Small intestine (tissue), 7 donors: Measurements from ENCODE around the gene LDB3. TPM values are rescaled to one million over a fixed set of nuclear protein-coding genes. Genes with fewer than 3 reads are reported as not detected.
A peak's percentile ranks its signal among the peaks of the same experiment; 100 is the strongest.

Experiments used
- DNase-seq, 2 donors: peaks; one replicate each; pipeline versions ENCODE4 v3.0.0 to v3.0.0-alpha.2; 2013
- FAIRE-seq: peaks from 2 replicates; lab custom pipeline; 2012; peaks lifted over from hg19 to GRCh38; lab: Jason Lieb, UNC
- H3K27ac ChIP-seq, 3 donors: one replicate each; pipeline ENCODE4 v1.5.1; 2013; ENCODE audit warnings: low read length in 2 of 3, mild to moderate bottlenecking in 2 of 3, control low read depth in 1 of 3, inconsistent platforms in 1 of 3, low read depth in 1 of 3, moderate library complexity in 1 of 3
- H3K27me3 ChIP-seq, 3 donors: one replicate each; pipeline ENCODE4 v1.6.1; 2013; ENCODE audit warnings: low read length in 3 of 3, inconsistent platforms in 1 of 3; ENCODE audit not compliant: control insufficient read depth in 3 of 3, insufficient read depth in 3 of 3
- H3K36me3 ChIP-seq, 3 donors: one replicate each; pipeline ENCODE4 v1.6.1; 2013; ENCODE audit warnings: low read length in 3 of 3, inconsistent platforms in 1 of 3, low read depth in 1 of 3, mild to moderate bottlenecking in 1 of 3, moderate library complexity in 1 of 3; ENCODE audit not compliant: control insufficient read depth in 3 of 3, insufficient read depth in 2 of 3
- H3K4me1 ChIP-seq, 3 donors: one replicate each; pipeline ENCODE4 v1.6.1; 2013; ENCODE audit warnings: low read length in 2 of 3, inconsistent platforms in 1 of 3, low read depth in 1 of 3, mild to moderate bottlenecking in 1 of 3, moderate library complexity in 1 of 3; ENCODE audit not compliant: control insufficient read depth in 3 of 3, insufficient read depth in 2 of 3
- H3K4me3 ChIP-seq, 3 donors: one replicate each; pipeline ENCODE4 v1.5.1; 2013; ENCODE audit warnings: low read length in 3 of 3, control low read depth in 1 of 3, inconsistent platforms in 1 of 3, low read depth in 1 of 3, mild to moderate bottlenecking in 1 of 3, moderate library complexity in 1 of 3
- H3K9me3 ChIP-seq, 2 donors: one replicate each; pipeline ENCODE4 v1.6.1; 2013; ENCODE audit warnings: low read depth in 1 of 2, low read length in 1 of 2; ENCODE audit not compliant: control insufficient read depth in 2 of 2, insufficient read depth in 1 of 2
- WGBS, 3 donors: extraction: QIAGEN DNeasy Blood & Tissue Kit; methylation state at CpG; one replicate each; pipeline ENCODE4 v1.1.7; 2013; 5-methylcytosine and 5-hydroxymethylcytosine counted together
- polyA plus RNA-seq, 4 donors: library from polyadenylated mRNA; stranded (reverse) in 3 of 4; unstranded in 1 of 4; fragments of 200-250 nt in 3 of 4; fragments of 120-200 nt in 1 of 4; gene quantifications; one replicate each; pipeline versions ENCODE4 v1.2.1 to v1.2.3, GENCODE V29; 2013
- donor health status: healthy with polysubstance abuse.
- donor health status: control.
- donor health status: control.
- donor health status: Bipolar disorder and iron deficiency.
- donor health status: healthy.

LDB3 gene
- polyA plus RNA-seq, 4 donors, result 0.45 to 2.2 (median 1.4) TPM

GRCh38 chr10:86763404-86763803 is 95.1 kb downstream of the LDB3 start:
- Histone ChIP-seq H3K27ac (no peak overlapping the region), H3K27me3 (no peaks in the 10 kb centered on the region), H3K9me3 (no peaks in the 10 kb centered on the region), H3K4me3 (no peak overlapping the region), H3K36me3 (no peaks in the 10 kb centered on the region), H3K4me1 (peaks cover 0 to 9% (median 2%) of the 10 kb centered on the region in 3 donors)
- DNase-seq, result no peak
- FAIRE-seq, result no peak
- WGBS, 3 donors, result 86 to 91% (median 89%) methylated on average over 5 of the region's 5 CpGs

GRCh38 chr10:86765548-86765947 is 97.2 kb downstream of the LDB3 start:
- FAIRE-seq, result no peak
- Histone ChIP-seq H3K27ac (no peak overlapping the region), H3K4me3 (no peak overlapping the region), H3K27me3 (no peaks in the 10 kb centered on the region), H3K9me3 (no peaks in the 10 kb centered on the region), H3K36me3 (no peaks in the 10 kb centered on the region), H3K4me1 (peaks cover 0 to 3% (median 2%) of the 10 kb centered on the region in 3 donors)
- 80 to 90% (median 88%) methylated on average over 2 of the region's 2 CpGs for WGBS, 3 donors
- DNase-seq, result no peak

GRCh38 chr10:86768412-86769062 is 100.2 kb downstream of the LDB3 start:
- FAIRE-seq, result no peak

GRCh38 chr10:86769991-86770390 is 101.7 kb downstream of the LDB3 start:
- DNase-seq (no peak), FAIRE-seq (no peak)
- peaks cover 0 to 4% (median 3%) of the 10 kb centered on the region in 3 donors for H3K4me1 ChIP-seq
- no peak overlapping the region for H3K4me3 ChIP-seq
- WGBS, 3 donors, result 90 to 92% (median 91%) methylated on average over 10 of the region's 10 CpGs
- no peaks in the 10 kb centered on the region for H3K36me3 ChIP-seq
- H3K9me3 ChIP-seq, result no peaks in the 10 kb centered on the region
- no peak overlapping the region for H3K27ac ChIP-seq
- H3K27me3 ChIP-seq, result no peaks in the 10 kb centered on the region

More at GRCh38 chr10:86768412-86769062, 100.2 kb downstream of the LDB3 start:
- Histone ChIP-seq H3K36me3 (no peaks in the 10 kb centered on the region), H3K9me3 (no peaks in the 10 kb centered on the region), H3K4me1 (peaks cover 0 to 3% (median 0%) of the 10 kb centered on the region in 3 donors), H3K27me3 (no peaks in the 10 kb centered on the region), H3K27ac (no peak overlapping the region), H3K4me3 (no peak overlapping the region)
- WGBS, 3 donors, result 21 to 59% (median 40%) methylated on average over 1 of the region's 1 CpG
- DNase-seq, result no peak

GRCh38 chr10:86770412-86770960 is 102.2 kb downstream of the LDB3 start:
- DNase-seq, result peak in 1 of 2 donors; percentile 25
- 45 to 46% (median 45%) methylated on average over 2 of the region's 2 CpGs for WGBS, 3 donors
- no peaks in the 10 kb centered on the region for H3K9me3 ChIP-seq

GRCh38 chr10:86773498-86773897 is 105.2 kb downstream of the LDB3 start:
- Histone ChIP-seq H3K36me3 (no peaks in the 10 kb centered on the region), H3K4me3 (no peak overlapping the region), H3K4me1 (peaks cover 0 to 8% (median 3%) of the 10 kb centered on the region in 3 donors), H3K27me3 (no peaks in the 10 kb centered on the region), H3K27ac (no peak overlapping the region), H3K9me3 (no peaks in the 10 kb centered on the region)
- 64 to 91% (median 79%) methylated on average over 6 of the region's 6 CpGs for WGBS, 3 donors
- FAIRE-seq (no peak), DNase-seq (no peak)

More at GRCh38 chr10:86770412-86770960, 102.2 kb downstream of the LDB3 start:
- Histone ChIP-seq H3K27me3 (no peaks in the 10 kb centered on the region), H3K27ac (no peak overlapping the region), H3K36me3 (no peaks in the 10 kb centered on the region), H3K4me3 (no peak overlapping the region), H3K4me1 (peaks cover 0 to 8% (median 3%) of the 10 kb centered on the region in 3 donors)
- FAIRE-seq, result no peak

- Histone ChIP-seq H3K27me3 (no peaks in the 10 kb centered on the region), H3K36me3 (peaks cover 0 to 5% (median 0%) of the 10 kb centered on the region in 3 donors), H3K4me3 (no peak overlapping the region), H3K27ac (peak overlapping the region in 2 of 3 donors; percentile 32 to 40), H3K4me1 (peaks cover 0 to 8% (median 2%) of the 10 kb centered on the region in 3 donors), H3K9me3 (peaks cover 0 to 5% of the 10 kb centered on the region in 2 donors)
- no peak for FAIRE-seq
- WGBS, 3 donors, result 16 to 32% (median 16%) methylated on average over 6 of the region's 6 CpGs
- DNase-seq, result peak; percentile 63 to 67
Measured at GRCh38 chr10:86775056-86775869, 107.0 kb downstream of the LDB3 start.

- no peaks in the 10 kb centered on the region for H3K27me3 ChIP-seq
- DNase-seq, result no peak
- 80 to 97% (median 87%) methylated on average over 3 of the region's 3 CpGs for WGBS, 3 donors
- no peak for FAIRE-seq
- H3K4me1 ChIP-seq, result peaks cover 0 to 8% (median 0%) of the 10 kb centered on the region in 3 donors
- peak overlapping the region in 1 of 3 donors; percentile 22 for H3K27ac ChIP-seq
- H3K36me3 ChIP-seq, result peaks cover 0 to 5% (median 0%) of the 10 kb centered on the region in 3 donors
- no peak overlapping the region for H3K4me3 ChIP-seq
- peaks cover 0 to 5% of the 10 kb centered on the region in 2 donors for H3K9me3 ChIP-seq
Measured at GRCh38 chr10:86775870-86776180, 107.5 kb downstream of the LDB3 start.
